T-helper 22 cell (primary cell): ENCODE data around the gene NKPD1.

ENCODE experiments used
- DNase-seq: peaks from one replicate; pipeline ENCODE4 v3.0.0-alpha.2; 2020; ENCODE audit warnings: low read depth

The NKPD1 gene

DNA sequence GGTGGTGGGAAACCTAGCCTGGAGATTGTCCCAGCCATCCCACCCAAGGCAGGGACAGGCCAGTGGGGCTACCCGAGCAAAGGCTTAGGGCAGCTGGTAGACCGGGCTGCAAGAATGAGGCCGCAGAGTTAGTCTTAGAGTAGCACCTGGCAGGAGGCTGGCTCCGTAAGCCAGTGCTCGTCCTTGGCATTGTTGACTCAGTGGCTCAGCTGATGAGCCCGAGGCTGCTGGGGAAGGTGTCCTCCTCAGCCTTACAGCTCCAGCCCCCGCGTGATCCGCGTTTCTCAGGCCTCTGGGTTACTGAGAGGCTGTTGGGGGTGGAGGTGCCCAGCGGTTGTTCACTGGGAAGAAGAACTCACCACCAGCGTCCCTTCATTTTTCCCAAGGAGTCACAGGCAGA is 43.1 kb downstream of the NKPD1 start:
- no peak for DNase-seq

DNA sequence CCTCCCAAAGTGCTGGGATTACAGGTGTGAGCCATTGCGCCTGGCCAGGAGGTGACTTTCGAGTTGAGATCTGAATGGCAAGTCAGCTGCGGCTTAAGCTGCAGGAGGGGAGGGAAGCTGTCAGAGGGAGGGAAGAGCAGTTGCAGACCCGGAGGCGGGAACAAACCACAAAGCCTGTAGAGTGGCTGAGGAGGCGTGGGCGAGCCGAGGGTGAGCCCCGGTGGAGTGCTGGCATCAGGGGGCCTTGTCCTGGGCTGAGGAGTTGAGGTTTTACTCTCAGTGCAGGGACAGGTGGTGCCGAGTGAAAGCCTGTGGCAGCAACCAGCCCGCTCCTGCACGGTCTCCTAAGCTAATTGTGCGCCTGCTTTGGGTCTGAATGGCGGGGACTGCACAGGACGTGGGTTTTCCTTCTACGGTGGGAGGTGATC is 43.6 kb downstream of the NKPD1 start:
- DNase-seq, result no peak

DNA sequence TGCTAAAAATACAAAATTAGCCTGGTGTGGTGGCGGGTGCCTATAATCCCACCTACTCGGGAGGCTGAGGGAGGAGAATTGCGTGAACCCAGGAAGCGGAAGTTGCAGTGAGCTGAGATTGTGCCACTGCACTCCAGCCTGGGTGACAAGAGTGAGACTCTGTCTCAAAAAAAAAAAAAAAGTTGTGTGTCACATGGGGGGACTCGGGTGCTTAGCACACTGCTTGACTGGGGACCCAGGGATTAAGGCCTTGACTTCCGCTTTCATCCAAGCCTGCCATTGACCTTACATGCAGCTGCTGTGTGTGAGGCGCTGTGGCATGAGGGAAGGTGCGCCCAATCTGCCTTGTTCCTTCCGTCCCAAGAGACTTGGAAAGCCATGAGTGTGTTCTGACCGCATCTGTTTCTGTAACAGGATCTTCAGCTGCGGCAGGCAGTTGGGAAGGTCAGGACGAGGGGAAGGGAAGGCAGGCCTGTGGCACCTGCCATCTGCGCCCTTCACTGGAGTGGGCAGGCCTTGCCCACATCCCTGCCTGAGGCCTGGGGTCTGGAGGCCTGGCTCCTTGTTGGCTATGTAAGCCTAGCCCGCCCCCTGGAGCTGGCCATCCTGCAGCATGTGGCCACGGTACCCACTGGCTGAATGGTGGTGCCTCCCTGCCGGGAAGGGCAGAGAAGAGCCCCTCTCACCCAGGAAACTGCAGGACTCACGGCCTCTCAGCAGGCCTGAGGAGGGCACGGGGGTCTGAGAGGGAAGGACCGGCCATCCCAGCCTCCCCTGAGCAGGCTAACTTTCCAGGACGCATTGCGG is 44.8 kb downstream of the NKPD1 start:
- DNase-seq, result no peak

DNA sequence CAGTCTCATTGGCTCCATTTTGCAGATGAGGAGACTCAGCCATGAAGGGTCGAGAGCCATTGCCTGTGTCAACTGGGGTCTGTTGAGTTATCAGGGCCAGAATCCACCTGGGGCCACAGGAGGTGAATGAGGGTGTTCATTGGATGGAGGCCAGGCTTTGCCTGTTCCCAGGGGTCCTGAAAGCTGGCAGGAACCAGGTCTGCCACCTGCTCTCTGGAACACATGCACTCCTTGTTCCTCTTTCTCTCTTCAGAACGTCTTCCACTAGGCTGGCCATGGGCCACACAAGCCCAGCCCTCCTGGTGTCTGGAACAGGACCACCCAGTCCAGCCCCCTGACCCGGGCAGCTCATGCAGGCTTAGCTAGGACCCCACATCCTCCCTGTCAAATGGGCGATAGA is 46.7 kb downstream of the NKPD1 start:
- no peak for DNase-seq

DNA sequence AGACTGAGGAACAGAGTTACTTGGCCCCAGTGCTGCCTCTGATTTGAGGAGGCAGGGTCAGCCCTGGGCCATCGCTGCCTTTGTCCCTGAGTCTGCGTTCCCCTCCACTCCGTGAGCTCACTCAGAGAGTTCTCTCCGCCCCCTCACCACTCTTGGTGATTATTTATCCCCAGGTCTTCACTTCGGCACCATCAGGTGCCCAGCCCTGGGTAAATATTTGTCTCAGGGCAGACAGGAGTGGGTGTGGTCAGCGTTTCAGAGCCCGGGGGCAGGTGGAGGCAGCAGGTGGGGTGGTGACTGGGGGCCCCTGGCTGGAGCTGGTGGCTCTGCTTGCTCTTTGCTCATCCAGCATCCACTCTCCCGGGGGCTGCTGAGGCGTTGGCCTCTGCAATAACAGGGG is 47.2 kb downstream of the NKPD1 start:
- DNase-seq, result no peak

DNA sequence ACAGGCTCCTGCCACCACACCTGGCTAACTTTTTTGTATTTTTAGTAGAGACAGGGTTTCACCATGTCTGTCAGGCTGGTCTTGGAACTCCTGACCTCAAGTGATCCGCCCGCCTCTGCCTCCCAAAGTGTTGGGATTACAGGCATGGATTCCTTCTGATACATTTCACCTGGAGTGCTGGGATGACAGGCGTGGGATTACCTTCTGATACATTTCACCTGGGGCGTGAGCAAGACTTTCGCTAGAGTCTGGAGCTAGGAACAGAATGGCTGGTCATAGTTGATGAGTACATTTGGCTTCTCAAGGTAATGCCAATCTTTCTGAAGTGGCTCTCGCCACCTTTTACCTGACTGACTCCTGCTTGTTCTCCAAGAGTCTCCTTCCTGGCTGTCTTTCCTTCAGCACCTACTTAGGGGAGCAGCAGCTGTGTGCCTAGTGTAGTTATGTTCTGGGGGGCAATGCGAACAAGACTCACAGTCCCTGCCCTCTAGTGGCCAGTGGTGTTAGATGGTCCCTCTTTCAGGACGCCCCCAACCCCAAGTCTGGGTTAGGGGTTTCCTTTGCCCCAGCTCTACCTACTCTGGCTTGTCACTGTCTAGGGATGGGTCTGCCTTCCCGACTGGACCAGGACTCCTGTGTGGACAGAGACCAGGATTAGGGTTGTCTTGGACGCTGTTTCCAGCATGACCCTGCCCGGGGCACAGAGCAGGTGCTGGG is 48.5 kb downstream of the NKPD1 start:
- no peak for DNase-seq
